ENCODE results near the gene ATP2A3.

GRCh38 chr17:3923466-3924190 lies 40.6 kb downstream of the ATP2A3 start:
- TF ChIP-seq CTCF (conservative IDR thresholded peaks at IDR 0.05; ENCODE audit: low read length): no peak
- TF ChIP-seq EZH2phosphoT487 (IDR thresholded peaks at IDR 0.05; ENCODE audit: borderline replicate concordance): no peak
